GM19351 (cell line): ENCODE results near the gene GFPT2.

Source experiments
- ATAC-seq: cut with Tn5 transposase; IDR thresholded peaks from one replicate; pipeline ENCODE4 v1.9.1; 2021; ENCODE audit warnings: mild to moderate bottlenecking, moderate library complexity; ENCODE audit not compliant: unreplicated experiment

The GFPT2 gene

DNA sequence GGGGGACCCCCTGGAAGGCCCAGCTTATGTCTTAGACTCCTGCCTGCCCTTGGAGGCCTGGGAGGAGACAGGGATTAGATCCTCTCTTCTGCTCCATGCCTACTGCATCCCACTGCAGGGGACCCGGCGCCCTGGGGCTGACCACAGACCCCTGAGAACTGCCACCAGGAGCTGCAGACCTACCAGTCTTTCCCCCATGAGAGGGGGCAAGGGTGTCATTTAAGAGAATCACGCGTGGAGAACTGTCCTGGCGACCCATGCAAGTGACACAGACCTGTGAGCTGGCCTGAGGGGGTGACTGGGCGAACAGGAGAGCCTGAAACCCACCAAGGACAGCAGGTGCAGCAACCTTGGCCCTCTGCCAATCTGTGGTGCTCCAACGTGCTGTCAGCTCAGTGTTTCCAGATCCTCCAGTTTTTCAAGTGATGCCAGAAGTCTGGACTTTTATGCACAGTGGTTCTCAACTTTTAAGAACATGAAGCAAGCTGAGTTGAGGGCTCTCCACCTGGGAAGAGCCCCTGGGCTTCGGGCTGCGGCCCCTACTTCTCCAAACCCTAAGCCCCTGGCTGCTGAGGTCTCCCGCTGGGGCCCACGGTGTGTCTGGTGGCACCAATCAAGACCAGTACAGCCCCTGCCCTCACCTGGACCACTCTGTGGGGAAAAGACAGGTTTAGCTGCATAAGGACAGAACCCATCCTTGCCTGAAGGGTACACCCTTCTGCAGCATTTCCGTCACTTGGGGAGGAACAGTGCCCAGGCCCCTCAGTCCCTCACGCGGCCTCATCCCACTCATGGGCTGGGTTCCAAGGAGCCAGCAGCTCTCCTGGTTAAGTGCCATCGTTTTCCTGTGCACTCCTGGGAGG, 18.2 kb downstream of the GFPT2 start:
- no peak for ATAC-seq

GRCh38 chr5:180334176-180334575, 19.0 kb downstream of the GFPT2 start:
- no peak for ATAC-seq

DNA sequence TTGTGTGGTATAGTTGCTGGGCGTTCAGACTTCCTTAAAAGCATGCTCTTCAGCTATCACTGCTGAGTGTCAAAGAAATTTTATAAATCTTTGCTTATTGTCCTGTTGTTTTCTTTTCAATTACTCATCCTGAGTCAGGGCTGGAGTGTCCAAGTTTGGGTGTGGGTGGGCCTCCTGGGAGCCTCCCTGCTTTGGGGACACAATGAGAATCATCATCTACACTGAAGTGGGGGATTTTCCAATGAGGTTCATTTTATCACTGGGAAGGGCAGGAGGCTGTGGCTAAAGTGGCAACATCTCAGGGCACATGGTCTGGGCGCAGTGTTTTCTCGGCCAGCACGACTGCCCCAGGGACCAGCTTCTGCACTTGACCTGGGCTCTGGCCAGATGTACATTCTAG, 19.5 kb downstream of the GFPT2 start:
- no peak for ATAC-seq

GRCh38 chr5:180332861-180333260, 20.3 kb downstream of the GFPT2 start:
- no peak for ATAC-seq

GRCh38 chr5:180332051-180332517, 21.1 kb downstream of the GFPT2 start:
- ATAC-seq: no peak

DNA sequence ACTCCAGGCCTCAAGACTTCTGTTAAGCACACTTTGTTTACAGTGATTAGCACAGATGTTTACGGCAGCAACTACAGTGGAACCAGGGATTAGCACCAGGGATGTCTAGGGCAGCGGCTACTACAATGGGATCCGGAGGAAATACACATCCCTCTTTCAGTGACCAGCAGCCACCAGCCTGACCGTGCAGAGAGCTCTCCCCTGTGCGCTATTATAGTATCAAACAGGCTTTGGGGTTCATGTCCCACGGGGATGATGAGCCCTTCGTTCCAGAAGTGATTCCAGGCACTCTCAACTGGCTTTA, 21.5 kb downstream of the GFPT2 start:
- no peak for ATAC-seq

DNA sequence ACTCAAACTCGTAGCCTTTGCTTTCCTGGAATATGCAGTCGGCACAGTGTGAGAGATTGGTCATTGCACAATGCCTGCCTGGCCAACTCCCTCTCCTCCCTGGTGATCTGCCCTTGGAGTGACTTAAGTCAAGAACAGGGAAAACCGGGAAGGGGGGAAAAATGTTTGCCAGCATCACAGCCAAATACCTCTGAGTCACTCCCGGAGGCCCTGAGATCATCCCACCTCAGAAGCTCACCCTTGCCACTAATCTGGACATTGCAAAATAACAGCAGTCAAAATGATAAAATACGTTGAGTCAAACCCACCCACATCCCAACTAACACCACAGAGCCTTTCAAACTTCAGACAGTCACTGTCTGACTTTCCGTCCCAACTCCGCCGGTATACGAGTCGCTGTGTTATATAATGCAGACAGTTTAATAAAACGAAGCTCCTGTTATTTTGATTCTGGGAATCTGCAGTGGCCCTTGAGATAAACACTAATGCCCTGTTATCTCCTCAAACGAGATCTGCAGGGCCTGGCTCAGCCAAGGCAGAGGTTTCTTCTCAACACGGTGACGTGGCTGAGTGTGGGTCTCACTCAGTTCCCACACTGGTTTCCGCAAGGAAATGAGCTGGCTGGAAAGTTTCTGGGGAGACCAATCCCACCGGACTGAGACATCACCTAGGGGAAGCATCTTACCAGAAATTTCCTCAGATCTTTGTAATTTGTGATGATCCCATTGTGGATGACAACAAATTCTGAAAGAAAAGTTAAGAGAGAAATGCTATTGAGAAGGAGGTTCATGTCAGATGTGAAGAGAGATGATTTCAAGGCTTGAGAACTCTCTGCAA, 22.1 kb downstream of the GFPT2 start:
- no peak for ATAC-seq

DNA sequence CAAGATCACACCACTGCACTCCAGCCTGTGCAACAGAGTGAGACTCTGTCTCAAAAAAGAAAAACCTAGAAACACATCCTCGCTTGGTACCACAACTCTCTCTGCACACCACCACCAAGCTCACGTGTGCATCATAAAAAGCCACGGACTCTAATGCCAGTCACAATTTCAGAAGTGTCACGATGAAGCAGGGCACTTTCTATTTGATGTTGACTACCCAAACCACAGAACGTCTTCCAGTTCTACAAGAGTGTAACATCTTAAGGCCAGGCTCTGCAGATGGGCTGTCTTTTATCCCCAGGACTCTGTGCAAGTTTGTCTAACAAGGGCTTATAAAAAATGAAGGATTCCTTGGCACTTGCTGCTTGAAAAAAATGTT, 22.9 kb downstream of the GFPT2 start:
- no peak for ATAC-seq

GRCh38 chr5:180329606-180330269, 23.4 kb downstream of the GFPT2 start:
- no peak for ATAC-seq

DNA sequence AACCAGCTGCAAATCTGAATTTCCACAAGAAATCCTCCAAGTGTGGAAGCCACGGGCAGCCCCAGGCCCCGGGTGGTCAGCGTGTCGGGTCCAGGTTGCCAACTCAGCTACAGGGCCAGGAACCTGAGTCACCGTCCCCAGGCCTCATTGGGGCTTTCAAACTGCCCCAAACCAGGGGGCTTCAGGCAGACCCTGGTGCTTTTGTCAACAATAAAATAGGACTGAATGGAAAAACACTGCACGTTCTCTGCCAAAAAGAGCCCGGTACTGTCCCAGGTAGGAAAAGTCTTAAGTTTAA, 24.0 kb downstream of the GFPT2 start:
- ATAC-seq: no peak

DNA sequence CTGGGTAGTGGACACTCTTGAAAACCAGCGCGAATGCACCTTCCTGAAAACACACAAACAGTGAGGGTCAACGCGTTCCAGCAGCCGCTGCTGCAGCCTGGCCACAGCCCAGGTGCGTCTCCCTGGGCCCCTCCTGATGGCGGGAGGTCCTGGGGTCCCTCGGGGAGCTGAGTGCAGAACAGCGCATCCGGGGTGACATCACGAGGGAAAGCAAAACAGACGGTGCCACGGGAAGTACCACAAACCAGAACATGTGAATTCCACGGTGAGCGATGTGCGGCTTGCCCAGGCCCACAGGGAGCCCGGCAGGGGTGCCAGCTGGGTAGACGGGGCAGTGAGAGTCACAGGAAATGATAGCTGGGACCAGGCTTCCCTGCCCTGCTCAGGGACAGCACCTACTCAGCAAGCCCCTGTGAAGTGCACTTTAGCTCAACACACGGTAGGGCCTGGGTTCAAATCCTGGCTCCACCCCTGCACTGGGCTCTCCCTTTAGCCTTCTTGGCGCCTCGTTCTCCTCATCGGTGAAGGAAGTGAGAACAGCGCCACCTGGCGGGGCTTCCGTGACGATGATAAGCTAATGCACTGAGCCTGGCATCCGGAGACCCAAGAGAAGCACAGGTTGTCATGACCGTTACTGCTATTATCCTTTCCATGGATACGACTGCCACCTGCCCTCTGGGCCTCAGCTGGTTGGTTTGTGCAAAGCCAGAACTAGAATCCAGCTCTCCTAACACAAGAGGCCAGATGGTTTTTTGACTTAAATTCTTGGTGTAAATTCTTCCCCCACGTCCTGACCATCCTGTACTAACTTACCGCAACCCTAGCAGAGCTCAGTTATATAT, 24.6 kb downstream of the GFPT2 start:
- ATAC-seq: peak; percentile 95

DNA sequence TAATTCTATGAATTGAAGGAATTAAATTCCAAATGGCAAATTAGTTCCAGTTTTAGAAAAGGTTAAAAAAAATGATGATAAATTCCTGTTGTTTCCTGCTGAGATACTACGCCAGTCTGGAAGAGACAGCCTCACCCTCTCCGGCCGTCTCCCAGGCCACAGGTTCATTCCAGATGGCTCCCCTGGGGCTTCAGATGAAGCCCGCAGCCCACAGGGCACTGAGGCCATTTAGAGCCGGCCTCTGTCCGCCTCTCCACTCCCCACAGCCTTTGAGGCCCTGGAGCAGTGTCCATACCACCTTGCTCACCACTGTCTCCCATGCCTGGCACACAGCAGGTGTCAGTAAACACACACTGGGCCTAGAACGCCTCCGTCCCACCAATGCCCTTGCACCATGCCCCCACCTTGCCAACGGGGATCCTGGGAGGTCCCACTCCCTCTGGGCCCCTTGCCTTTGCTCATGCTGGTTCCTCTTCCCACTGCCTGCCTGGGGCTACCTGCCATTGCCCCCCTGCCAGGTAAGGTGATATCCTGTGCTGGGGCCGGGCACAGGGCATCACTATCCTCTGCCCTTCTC, 26.1 kb downstream of the GFPT2 start:
- ATAC-seq: no peak

DNA sequence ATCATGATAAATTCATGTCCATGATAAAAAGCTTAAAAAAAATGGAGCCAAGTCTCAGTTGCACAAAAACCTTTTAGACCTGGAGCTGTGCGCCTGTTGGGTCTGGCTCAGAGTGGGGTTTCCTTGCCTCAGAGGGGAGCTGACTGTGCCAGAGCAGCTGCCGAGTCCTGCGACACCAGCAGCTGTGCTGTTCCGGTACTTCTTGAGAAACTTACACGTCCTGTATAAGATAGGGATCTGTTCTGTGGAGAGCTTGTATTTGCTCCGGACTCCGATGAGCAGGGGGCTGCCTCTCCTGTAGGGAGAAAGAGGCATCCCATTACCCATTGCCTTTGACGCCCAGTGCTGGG, 28.6 kb downstream of the GFPT2 start:
- ATAC-seq: no peak

- ATAC-seq: no peak
These were observed 29.1 kb downstream of the GFPT2 start for GRCh38 chr5:180323941-180324600.

GRCh38 chr5:180323160-180323559, 30.0 kb downstream of the GFPT2 start:
- ATAC-seq: no peak

DNA sequence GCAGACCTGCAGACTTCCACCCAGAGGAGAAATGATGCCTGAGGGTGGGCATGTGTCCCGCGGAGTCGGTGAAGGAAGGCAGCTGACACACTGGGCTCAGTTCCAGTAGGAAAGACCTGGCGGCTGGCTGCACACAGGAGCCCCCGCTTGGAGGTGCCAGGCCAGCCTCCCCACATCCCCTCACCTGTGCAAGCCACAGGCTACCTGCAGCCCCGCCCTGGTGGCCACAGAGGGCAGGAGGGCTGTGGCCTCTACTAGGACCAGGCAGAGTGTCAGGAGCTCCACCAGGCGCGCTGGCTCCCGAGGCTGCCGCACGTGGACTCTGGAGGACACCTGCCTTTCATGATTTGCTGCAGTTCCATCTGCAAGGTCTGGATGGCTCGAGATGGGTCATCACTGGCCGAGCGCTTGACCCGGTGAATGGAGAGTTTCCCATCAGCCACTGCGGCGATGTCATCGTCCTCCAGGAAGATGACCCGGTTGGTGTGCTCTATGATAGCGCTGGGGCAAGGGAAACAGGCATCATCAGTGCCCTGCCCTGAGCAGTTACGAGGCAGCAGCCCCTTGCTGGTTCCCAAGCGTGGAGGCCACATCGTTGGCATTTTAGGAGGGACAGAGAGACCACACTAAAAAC, 34.6 kb downstream of the GFPT2 start:
- no peak for ATAC-seq

DNA sequence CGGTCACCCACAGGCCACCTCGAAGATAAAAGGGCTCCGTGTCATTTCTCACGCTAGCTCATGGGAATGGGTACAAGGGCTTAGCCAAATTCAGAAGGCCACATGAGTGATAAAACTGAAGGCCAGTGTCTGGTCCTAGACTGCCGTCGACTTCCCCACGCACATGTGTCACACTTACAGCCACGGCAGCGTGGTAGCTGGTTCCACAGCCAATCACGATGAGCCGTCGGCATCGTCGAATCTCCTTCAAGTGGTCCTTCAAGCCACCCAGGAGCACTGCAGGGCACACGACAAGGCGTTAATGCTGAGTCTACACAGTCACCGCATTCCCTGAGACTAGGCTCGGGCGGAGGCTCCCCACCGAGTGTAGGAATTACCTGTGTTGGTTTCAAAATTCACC, 36.5 kb downstream of the GFPT2 start:
- ATAC-seq: no peak

DNA sequence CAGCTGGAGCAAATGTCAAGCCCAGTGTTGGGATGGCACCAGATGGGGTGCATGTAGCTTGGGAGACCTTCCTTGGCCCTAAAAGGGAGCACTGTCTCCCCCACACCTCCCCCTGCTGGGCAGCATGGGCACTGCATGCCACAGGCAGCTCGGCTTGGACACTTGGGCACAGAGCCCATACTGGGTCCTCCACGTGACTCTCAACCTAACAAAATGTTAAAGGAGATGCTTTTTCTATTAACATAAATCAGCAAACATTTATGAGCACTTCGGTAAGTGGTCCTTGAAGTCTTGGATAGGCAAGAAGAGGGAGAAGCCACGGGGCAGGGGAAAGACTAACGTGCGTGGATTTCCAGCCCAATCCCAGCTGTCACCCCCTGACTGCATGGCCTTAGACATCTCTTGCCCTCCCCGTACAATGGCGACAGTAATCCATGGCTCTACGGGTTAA, 37.3 kb downstream of the GFPT2 start:
- ATAC-seq: peak; percentile 40

GRCh38 chr5:180313677-180314505, 39.2 kb downstream of the GFPT2 start:
- peak; percentile 95 for ATAC-seq
